IMR-90 (cell line): ENCODE results near the gene CD14. TPM values are rescaled to one million over a fixed set of nuclear protein-coding genes. Genes with fewer than 3 reads are reported as not detected.

Source experiments
- ATAC-seq: fragments of 200-7000 bp; cut with Tn5 transposase; 2 replicates; pipeline ENCODE4 v1.9.1; 2020; ENCODE audit warnings: low read depth, mild to moderate bottlenecking, moderate library complexity
- BruUV-seq: library from RNA; stranded (reverse); fragments of 400-500 nt; replicated peaks from 2 replicates; lab custom pipeline; 2021; lab: Mats Ljungman, UMichigan
- CTCF ChIA-PET: fragments of 300-600 bp; formaldehyde crosslinking; extraction: SDS; loops from one replicate; lab custom pipeline; 2021; ENCODE audit warnings: antibody characterized with exemption; lab: Yijun Ruan, JAX
- POLR2A ChIA-PET: fragments of 300-600 bp; sonication (Branson Sonifier 250); formaldehyde crosslinking; loops from one replicate; lab custom pipeline; 2022; ENCODE audit warnings: antibody characterized with exemption; ENCODE audit not compliant: unreplicated experiment; lab: Charles Lee
- DNase-seq: peaks from one replicate; pipeline ENCODE4 v3.0.0; 2013
- H2AFZ ChIP-seq: replicated peaks from 2 replicates; pipeline ENCODE3; 2013; ENCODE audit warnings: low read length, mild to moderate bottlenecking; ENCODE audit not compliant: poor library complexity
- H2AK5ac ChIP-seq: 2 replicates; pipeline ENCODE4 v1.6.1; 2013; ENCODE audit warnings: low read depth, low read length, inconsistent platforms
- H2AK9ac ChIP-seq: replicated peaks from 2 replicates; pipeline ENCODE3; 2013; ENCODE audit warnings: mild to moderate bottlenecking, low read depth, low read length, moderate library complexity; ENCODE audit not compliant: poor library complexity
- H2BK120ac ChIP-seq: 2 replicates; pipeline ENCODE4 v1.6.1; 2013; ENCODE audit warnings: low read depth, low read length, inconsistent platforms
- H2BK15ac ChIP-seq: 3 replicates; pipeline ENCODE4 v1.6.1; 2013; ENCODE audit warnings: low read depth, low read length, inconsistent platforms
- H2BK20ac ChIP-seq: 2 replicates; pipeline ENCODE4 v1.6.1; 2013; ENCODE audit warnings: low read depth, mild to moderate bottlenecking, inconsistent platforms, low read length, moderate library complexity
- H2BK5ac ChIP-seq: 2 replicates; pipeline ENCODE4 v1.6.1; 2013; ENCODE audit warnings: mild to moderate bottlenecking, low read depth, low read length, inconsistent platforms; ENCODE audit not compliant: poor library complexity, severe bottlenecking
- H3K14ac ChIP-seq: replicated peaks from 2 replicates; pipeline ENCODE4 v1.6.1; 2013; ENCODE audit warnings: low read depth, low read length, inconsistent platforms
- H3K18ac ChIP-seq: 2 replicates; pipeline ENCODE4 v1.6.1; 2013; ENCODE audit warnings: low read depth, low read length, control low read depth
- H3K23ac ChIP-seq: 2 replicates; pipeline ENCODE4 v1.6.1; 2013; ENCODE audit warnings: low read depth, low read length, inconsistent platforms
- H3K27ac ChIP-seq: 2 replicates; pipeline ENCODE4 v1.5.1; 2013; ENCODE audit warnings: mild to moderate bottlenecking, control low read depth, low read length; ENCODE audit not compliant: insufficient read depth
- H3K27me3 ChIP-seq: 2 replicates; pipeline ENCODE4 v1.6.1; 2013; ENCODE audit warnings: low read length; ENCODE audit not compliant: control insufficient read depth, insufficient read depth
- H3K36me3 ChIP-seq: 2 replicates; pipeline ENCODE4 v1.6.1; 2013; ENCODE audit warnings: low read length, mixed read lengths; ENCODE audit not compliant: control insufficient read depth, insufficient read depth
- H3K4ac ChIP-seq: 2 replicates; pipeline ENCODE4 v1.6.1; 2013; ENCODE audit warnings: low read depth, low read length, inconsistent platforms
- H3K4me1 ChIP-seq: 2 replicates; pipeline ENCODE4 v1.6.1; 2013; ENCODE audit warnings: low read length, mixed read lengths; ENCODE audit not compliant: control insufficient read depth, insufficient read depth
- H3K4me2 ChIP-seq: 2 replicates; pipeline ENCODE4 v1.6.1; 2013; ENCODE audit warnings: low read depth, mild to moderate bottlenecking, control low read depth, low read length, moderate library complexity
- H3K4me3 ChIP-seq: 2 replicates; pipeline ENCODE4 v1.5.1; 2013; ENCODE audit warnings: low read depth, mild to moderate bottlenecking, control low read depth, low read length, moderate library complexity; ENCODE audit not compliant: insufficient read depth
- H3K56ac ChIP-seq: 2 replicates; pipeline ENCODE4 v1.6.1; 2013; ENCODE audit warnings: low read length, inconsistent platforms; ENCODE audit not compliant: insufficient read depth; ENCODE audit errors: extremely low read depth
- H3K79me1 ChIP-seq, 2 experiments: 2 replicates each; pipeline ENCODE4 v1.6.1; 2013; ENCODE audit warnings: low read length in 2 of 2, inconsistent platforms in 1 of 2, low read depth in 1 of 2
- H3K9ac ChIP-seq: 2 replicates; pipeline ENCODE4 v1.6.1; 2013; ENCODE audit warnings: low read depth, low read length, control low read depth
- H3K9me1 ChIP-seq: 2 replicates; pipeline ENCODE4 v1.6.1; 2013; ENCODE audit warnings: low read length, inconsistent platforms; ENCODE audit not compliant: insufficient read depth
- H3K9me3 ChIP-seq: 2 replicates; pipeline ENCODE4 v1.6.1; 2013; ENCODE audit warnings: low read length; ENCODE audit not compliant: control insufficient read depth, insufficient read depth
- H4K20me1 ChIP-seq: 2 replicates; pipeline ENCODE4 v1.6.1; 2013; ENCODE audit warnings: low read length, inconsistent platforms; ENCODE audit not compliant: insufficient read depth
- H4K5ac ChIP-seq: 2 replicates; pipeline ENCODE4 v1.6.1; 2013; ENCODE audit warnings: mild to moderate bottlenecking, low read depth, low read length, control low read depth
- H4K8ac ChIP-seq, 2 experiments: 2 replicates each; pipeline ENCODE4 v1.6.1; 2013; ENCODE audit warnings: low read depth in 2 of 2, low read length in 2 of 2, control low read depth in 1 of 2, inconsistent platforms in 1 of 2
- H4K91ac ChIP-seq: 2 replicates; pipeline ENCODE4 v1.6.1; 2013; ENCODE audit warnings: low read depth, low read length, inconsistent platforms; ENCODE audit not compliant: insufficient read depth
- CEBPB ChIP-seq: IDR thresholded peaks from 2 replicates; pipeline ENCODE4 v1.6.1; 2012; ENCODE audit warnings: low read depth, low read length, improper control_type of control experiment
- RAD21 ChIP-seq: IDR thresholded peaks from 2 replicates; pipeline ENCODE4 v1.6.1; 2012; ENCODE audit warnings: low read length, improper control_type of control experiment
- WGBS, 2 experiments: methylation state at CpG; one replicate each; pipeline versions ENCODE4 v1.1.5 to v1.1.7; 2013; ENCODE audit warnings: missing lambda C conversion rate in 2 of 2; ENCODE audit not compliant: insufficient read length in 1 of 2; ENCODE audit errors: extremely low coverage in 2 of 2; 5-methylcytosine and 5-hydroxymethylcytosine counted together
- dilution Hi-C: fragments of 300-500 bp; cut with HindIII; formaldehyde crosslinking; loops from one replicate; pipeline ENCODE4 v1.14.3; 2018; ENCODE audit warnings: low sequenced_read_pairs; ENCODE audit not compliant: unreplicated experiment
- in situ Hi-C: fragments of 300-500 bp; cut with MboI; formaldehyde crosslinking; loops from 3 replicates; pipeline ENCODE4 v1.14.3; 2019; ENCODE audit warnings: low sequenced_read_pairs, inconsistent platforms, mixed read lengths
- intact Hi-C: fragments of 100-400 bp; cut with micrococcal nuclease; formaldehyde crosslinking; loops from 2 replicates; pipeline ENCODE4 v1.10.0; 2022
- polyA plus RNA-seq, 3 experiments: library from polyadenylated mRNA; depleted of rRNA; stranded (reverse); fragments of >200 nt; gene quantifications; 2 replicates each; pipeline ENCODE4 v1.2.3, GENCODE V29; 2012; ENCODE audit warnings: low replicate concordance in 1 of 3
- total RNA-seq: library from RNA; depleted of rRNA; stranded (reverse); fragments of >200 nt; gene quantifications from 2 replicates; pipeline ENCODE4 v1.2.3, GENCODE V29; 2012

The CD14 gene
- total and polyA plus RNA-seq, 2 of the 4 experiments (the other 2 are of a cell fraction): 0.17 to 0.18 TPM

- intact Hi-C loops (no loop called here), dilution Hi-C loops (no loop called here), in situ Hi-C loops (no loop called here)
- H3K27me3 ChIP-seq: peaks cover 4% of the 10 kb centered on the region; the same call in 1 of the 2 replicates
- peaks cover 4% of the 10 kb centered on the region for H3K4me1 ChIP-seq
- no peak overlapping the region for H3K23ac ChIP-seq
- no peaks in the 10 kb centered on the region for H3K9me3 ChIP-seq
- H3K79me1 ChIP-seq: no peaks in the 10 kb centered on the region
- H3K4me2 ChIP-seq: no peak overlapping the region
- POLR2A ChIA-PET: no interaction called here
- H2BK120ac ChIP-seq: no peak overlapping the region
- no peak overlapping the region for H2AK9ac ChIP-seq
- no peak overlapping the region for H4K91ac ChIP-seq
- CTCF ChIA-PET: no interaction called here
- no peak overlapping the region for H2BK5ac ChIP-seq
- H3K56ac ChIP-seq: no peak overlapping the region
- H3K9ac ChIP-seq: no peak overlapping the region
- no peak overlapping the region for H2AK5ac ChIP-seq
- H2AFZ ChIP-seq: no peak overlapping the region
- H3K4ac ChIP-seq: no peak overlapping the region
- no peaks in the 10 kb centered on the region for H3K9me1 ChIP-seq
- no peak overlapping the region for H2BK20ac ChIP-seq
- ATAC-seq (no peak), DNase-seq (no peak)
- no CpG with 5 or more reads among the region's 2 CpGs for WGBS, 2 experiments
- H4K20me1 ChIP-seq: no peaks in the 10 kb centered on the region
- no peak overlapping the region for H2BK15ac ChIP-seq
- TF ChIP-seq CEBPB (peak; percentile 72), RAD21 (no peak)
- H4K8ac ChIP-seq: no peak overlapping the region
- no TSS peak for BruUV-seq
- H3K14ac ChIP-seq: no peak overlapping the region
- H3K36me3 ChIP-seq: no peaks in the 10 kb centered on the region
- no peak overlapping the region for H3K18ac ChIP-seq
- no peak overlapping the region for H3K27ac ChIP-seq
- no peak overlapping the region for H3K4me3 ChIP-seq
- no peak overlapping the region for H4K5ac ChIP-seq
Observed at GRCh38 chr5:140607031-140607430, 25.9 kb downstream of the CD14 start.
